Upper lobe of left lung (tissue), 6 donors: ENCODE measurements around the gene NAT9. TPM values are rescaled to one million over a fixed set of nuclear protein-coding genes. Genes with fewer than 3 reads are reported as not detected.

Experiments used
- ATAC-seq, 2 donors: fragments of 200-7000 bp; cut with Tn5 transposase; one replicate each; pipeline ENCODE4 v1.9.1; 2022; ENCODE audit warnings: mild to moderate bottlenecking in 2 of 2, moderate library complexity in 2 of 2; ENCODE audit not compliant: low FRiP score in 2 of 2
- DNase-seq, 2 donors: peaks; one replicate each; pipeline ENCODE4 v3.0.0-alpha.2; 2019 to 2020
- H3K27ac ChIP-seq, 4 donors: fragments of 200-600 bp; sonication (generic); one replicate each; pipeline ENCODE4 v1.5.1; 2016 to 2019
- H3K27me3 ChIP-seq, 4 donors: fragments of 200-600 bp; sonication (generic); one replicate each; pipeline ENCODE4 v1.5.1; 2017 to 2019
- H3K36me3 ChIP-seq, 4 donors: fragments of 200-600 bp; sonication (generic); one replicate each; pipeline ENCODE4 v1.5.1; 2016 to 2019
- H3K4me1 ChIP-seq, 4 donors: fragments of 200-600 bp; sonication (generic); one replicate each; pipeline ENCODE4 v1.5.1; 2018 to 2019
- H3K4me3 ChIP-seq, 4 donors: fragments of 200-600 bp; sonication (generic); one replicate each; pipeline ENCODE4 v1.5.1; 2017 to 2019; ENCODE audit warnings: mild to moderate bottlenecking in 2 of 4, moderate library complexity in 1 of 4
- H3K9me3 ChIP-seq, 4 donors: fragments of 200-600 bp; sonication (generic); one replicate each; pipeline ENCODE4 v1.5.1; 2018 to 2019
- CTCF ChIP-seq, 6 experiments: fragments of 450-650 bp in 4 of 6; fragments of 200-600 bp in 2 of 6; sonication (generic) in 2 of 6; IDR thresholded peaks; one replicate each; pipeline ENCODE4 v1.5.1; 2016 to 2019; ENCODE audit warnings: antibody characterized with exemption in 6 of 6
- EP300 ChIP-seq, 4 donors: sonication (generic); formaldehyde crosslinking; IDR thresholded peaks; one replicate each; pipeline ENCODE4 v1.5.1; 2017; ENCODE audit warnings: antibody characterized with exemption in 4 of 4, control low read depth in 2 of 4
- POLR2A ChIP-seq, 4 donors: fragments of 450-650 bp; IDR thresholded peaks; one replicate each; pipeline ENCODE4 v1.5.1; 2016 to 2017; ENCODE audit warnings: antibody characterized with exemption in 4 of 4, mild to moderate bottlenecking in 2 of 4
- POLR2AphosphoS5 ChIP-seq, 2 donors: sonication (generic); formaldehyde crosslinking; IDR thresholded peaks; one replicate each; pipeline ENCODE4 v1.5.1; 2017; ENCODE audit warnings: antibody characterized with exemption in 2 of 2
- WGBS, 2 donors: methylation state at CpG; one replicate each; pipeline ENCODE4 v1.1.5; 2017 to 2018; 5-methylcytosine and 5-hydroxymethylcytosine counted together
- total RNA-seq, 6 donors: library from RNA; depleted of rRNA in 4 of 6; stranded (reverse); fragments of >200 nt in 4 of 6; gene quantifications; one replicate each; pipeline versions ENCODE4 v1.1.0 to v1.2.1, GENCODE V29; 2016 to 2021
- donor health status: DM: no; HTN: no; CAD: no; lungs with moderate emphysema.
- donor health status: DM: no; HTN: yes; CAD: no; lungs with severe emphysema.

Gene NAT9
- total RNA-seq, 6 donors from 2014 or later = 16.1 to 78.6 (median 41.7) TPM

- H3K4me1 ChIP-seq = peaks cover 45 to 71% (median 48%) of the 10 kb centered on the region in 4 donors
- peaks cover 0 to 12% (median 2%) of the 10 kb centered on the region in 4 donors for H3K27me3 ChIP-seq
- peak overlapping the region in 3 of 4 donors; percentile 41 to 51 (median 48) for H3K4me3 ChIP-seq
- 33 to 57% methylated on average over 3 to 12 of the region's 16 CpGs for WGBS, 2 donors
- DNase-seq = peak in 1 of 2 donors; percentile 55
- H3K27ac ChIP-seq = peak overlapping the region; percentile 40 to 81 (median 76)
- peak; percentile 19 to 56 for ATAC-seq
- TF ChIP-seq POLR2A (IDR thresholded peaks at IDR 0.05) (no peak), POLR2AphosphoS5 (IDR thresholded peaks at IDR 0.05) (peak in 1 of 2 donors; percentile 19)
- H3K9me3 ChIP-seq = no peaks in the 10 kb centered on the region
- H3K36me3 ChIP-seq = no peaks in the 10 kb centered on the region
These were observed 37.8 kb downstream of the NAT9 start for GRCh38 chr17:74738051-74738996.

DNA sequence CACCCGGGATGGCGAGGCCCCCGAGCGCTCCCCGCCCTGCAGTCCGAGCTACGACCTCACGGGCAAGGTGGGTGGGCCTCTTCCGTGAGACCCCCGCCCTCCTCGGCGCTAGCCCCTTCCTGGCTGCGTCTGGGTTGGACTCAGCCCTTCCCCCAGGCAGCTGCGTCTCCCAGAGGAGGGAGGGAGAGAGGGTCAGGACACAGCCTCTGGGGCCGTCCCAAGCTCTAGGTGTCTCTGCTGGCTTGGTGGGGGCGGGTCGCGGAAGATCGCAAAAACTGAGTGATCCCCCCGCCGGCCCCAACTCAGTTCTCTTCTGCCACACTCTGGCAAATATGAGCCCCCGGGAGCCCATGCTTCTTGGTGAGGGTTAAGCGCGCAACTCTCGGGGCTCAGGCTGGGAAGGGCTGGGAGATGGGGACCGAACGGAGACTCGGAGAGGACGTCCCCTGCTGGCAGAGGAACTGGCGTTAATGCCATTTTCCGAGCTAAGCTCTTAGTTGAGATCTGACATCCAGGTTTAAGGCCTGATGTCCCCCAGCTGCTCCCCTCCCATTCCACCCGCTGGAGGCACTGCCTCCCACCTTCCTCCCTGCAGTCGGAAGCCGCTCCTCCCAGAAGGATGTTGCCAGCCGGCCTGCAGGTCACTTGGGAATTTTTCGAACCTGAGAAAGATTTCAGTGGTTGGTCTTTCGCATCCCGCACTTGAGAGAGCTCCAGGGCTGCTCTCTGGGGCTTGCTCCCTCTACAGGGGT, 38.7 kb downstream of the NAT9 start:
- TF ChIP-seq CTCF (IDR thresholded peaks at IDR 0.05) = peak in 5 of 6 experiments; percentile 21 to 54 (median 46)
- TF ChIP-seq POLR2AphosphoS5 (IDR thresholded peaks at IDR 0.05) = no peak
- no peak for TF ChIP-seq EP300 (IDR thresholded peaks at IDR 0.05)
- TF ChIP-seq POLR2A (IDR thresholded peaks at IDR 0.05) = no peak

GRCh38 chr17:74736513-74737298, 39.4 kb downstream of the NAT9 start, which contains the start of gene RAB37:
RAB37 (plus strand) TSS chr17:74737256; CDS start chr17:74737273, 17 bp downstream.
- Histone ChIP-seq H3K27ac (peak within 1 kb of the TSS; percentile 38 to 81 (median 76)), H3K9me3 (no peaks in the 10 kb centered on the region), H3K4me3 (peak within 1 kb of the TSS; percentile 18 to 51 (median 44)), H3K27me3 (peaks cover 0 to 12% (median 2%) of the 10 kb centered on the region in 4 donors), H3K4me1 (peaks cover 31 to 55% (median 33%) of the 10 kb centered on the region in 4 donors), H3K36me3 (no peaks in the 10 kb centered on the region)
- TF ChIP-seq EP300 (IDR thresholded peaks at IDR 0.05) (no peak), POLR2AphosphoS5 (IDR thresholded peaks at IDR 0.05) (no peak), CTCF (IDR thresholded peaks at IDR 0.05) (peak; percentile 31 to 87 (median 54))
- 0 to 4% methylated on average over 5 to 18 of the region's 67 CpGs for WGBS, 2 donors
- ATAC-seq (peak; percentile 31 to 67), DNase-seq (peak; percentile 69 to 93)

More for the DNA sequence above, 38.7 kb downstream of the NAT9 start:
- 2 to 5% methylated on average over 14 to 24 of the region's 38 CpGs for WGBS, 2 donors
- H3K4me3 ChIP-seq = peak overlapping the region; percentile 18 to 51 (median 44)
- ATAC-seq = peak in 1 of 2 donors; percentile 40
- DNase-seq = peak in 1 of 2 donors; percentile 87
- peaks cover 37 to 63% (median 41%) of the 10 kb centered on the region in 4 donors for H3K4me1 ChIP-seq
- no peaks in the 10 kb centered on the region for H3K9me3 ChIP-seq
- H3K36me3 ChIP-seq = no peaks in the 10 kb centered on the region
- H3K27me3 ChIP-seq = peaks cover 0 to 12% (median 2%) of the 10 kb centered on the region in 4 donors
- peak overlapping the region; percentile 38 to 81 (median 76) for H3K27ac ChIP-seq

DNA sequence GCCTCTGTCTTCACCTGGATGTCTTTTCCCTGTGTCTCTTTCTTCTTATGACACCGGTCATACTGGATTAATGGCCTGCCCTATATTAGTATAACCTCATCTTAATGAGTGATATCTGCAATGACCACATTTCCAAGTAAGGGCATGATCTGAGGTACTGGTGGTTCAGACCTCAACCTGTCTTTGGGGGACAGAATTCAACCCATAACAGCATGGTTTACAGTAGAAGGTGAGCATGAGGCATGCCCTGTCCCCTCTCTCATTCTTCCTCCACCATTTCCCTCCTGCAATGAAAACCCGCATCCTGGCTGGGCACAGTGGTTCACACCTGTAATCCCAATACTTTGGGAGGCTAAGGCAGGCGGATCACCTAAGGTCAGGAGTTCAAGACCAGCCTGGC, 41.9 kb downstream of the NAT9 start:
- ATAC-seq = no peak
- Histone ChIP-seq H3K9me3 (no peaks in the 10 kb centered on the region), H3K36me3 (no peaks in the 10 kb centered on the region), H3K4me3 (no peak overlapping the region), H3K27ac (no peak overlapping the region), H3K27me3 (peaks cover 0 to 12% (median 2%) of the 10 kb centered on the region in 4 donors), H3K4me1 (peaks cover 29 to 45% (median 35%) of the 10 kb centered on the region in 4 donors)
- TF ChIP-seq POLR2AphosphoS5 (IDR thresholded peaks at IDR 0.05) (no peak), CTCF (IDR thresholded peaks at IDR 0.05) (no peak), POLR2A (IDR thresholded peaks at IDR 0.05) (no peak), EP300 (IDR thresholded peaks at IDR 0.05) (no peak)
- DNase-seq = no peak
- WGBS, 2 donors = 91 to 95% methylated on average over 3 of the region's 3 CpGs
